Muscle of leg (tissue), 11 donors: Measurements from ENCODE around the gene PDXP. TPM values are rescaled to one million over a fixed set of nuclear protein-coding genes. Genes with fewer than 3 reads are reported as not detected.
"Not testable (repeated sequence)": the region's sequence is repeated elsewhere in the genome, so short reads cannot be mapped to it uniquely, and the experiment has no call there.

Experiments
- DNase-seq: peaks from one replicate; pipeline ENCODE4 v3.0.0; 2013
- H3K27ac ChIP-seq: one replicate; pipeline ENCODE4 v1.5.1; 2013; ENCODE audit warnings: mild to moderate bottlenecking, low read length, control low read depth
- H3K27me3 ChIP-seq: one replicate; pipeline ENCODE4 v1.6.1; 2013; ENCODE audit warnings: low read length; ENCODE audit not compliant: control insufficient read depth, insufficient read depth
- H3K36me3 ChIP-seq: one replicate; pipeline ENCODE4 v1.6.1; 2013; ENCODE audit warnings: low read length; ENCODE audit not compliant: control insufficient read depth, insufficient read depth
- H3K4me1 ChIP-seq: one replicate; pipeline ENCODE4 v1.6.1; 2013; ENCODE audit warnings: low read length; ENCODE audit not compliant: control insufficient read depth, insufficient read depth
- H3K4me3 ChIP-seq: one replicate; pipeline ENCODE4 v1.5.1; 2013; ENCODE audit warnings: low read length, control low read depth
- H3K9me3 ChIP-seq: replicated peaks from 2 replicates; pipeline ENCODE4 v1.6.1; 2013; ENCODE audit warnings: low read depth, low read length; ENCODE audit not compliant: control insufficient read depth
- WGBS: methylation state at CpG from one replicate; pipeline ENCODE4 v1.1.5; 2013; ENCODE audit warnings: missing lambda C conversion rate; ENCODE audit not compliant: insufficient coverage; 5-methylcytosine and 5-hydroxymethylcytosine counted together
- polyA plus RNA-seq, 8 donors: library from polyadenylated mRNA; unstranded; fragments of 120-200 nt; gene quantifications; one replicate each; pipeline versions ENCODE4 v1.2.1 to v1.2.3, GENCODE V29; 2013; ENCODE audit warnings: inconsistent platforms in 1 of 8, low replicate concordance in 1 of 8; ENCODE audit not compliant: insufficient read length in 8 of 8, insufficient read depth in 1 of 8
- total RNA-seq: library from RNA; stranded (reverse); fragments of 120-200 nt; gene quantifications from one replicate; pipeline ENCODE4 v1.2.4, GENCODE V29; 2013

PDXP gene
- total and polyA plus RNA-seq, 9 donors = 10.8 to 17.8 (median 15.3) TPM

DNA sequence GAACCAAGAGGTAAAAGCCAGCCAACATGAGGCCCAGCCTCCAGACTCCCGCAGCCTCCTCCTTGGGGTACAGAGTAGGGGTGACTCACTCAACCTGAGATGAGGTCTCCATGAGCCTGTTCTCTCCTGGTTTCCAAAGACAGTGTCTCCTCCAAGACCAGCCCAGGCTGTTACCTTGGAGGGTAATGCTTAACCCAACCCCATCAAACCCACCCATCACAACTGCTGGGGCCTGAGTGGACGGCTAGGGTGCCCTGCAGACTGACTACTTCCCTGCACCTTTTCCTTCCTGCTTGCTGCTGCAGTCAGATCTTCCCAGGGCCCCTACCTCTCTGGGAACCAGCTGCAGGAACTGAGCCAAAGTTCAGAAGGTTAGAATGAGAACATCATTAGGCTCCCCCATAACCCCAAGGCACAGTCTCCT lies 22.5 kb downstream of the PDXP start:
- Histone ChIP-seq H3K36me3 (peaks cover 30% of the 10 kb centered on the region), H3K4me1 (peaks cover 39% of the 10 kb centered on the region), H3K27ac (peak overlapping the region; percentile 15), H3K9me3 (no peaks in the 10 kb centered on the region), H3K27me3 (no peaks in the 10 kb centered on the region), H3K4me3 (no peak overlapping the region)
- DNase-seq = no peak
- WGBS = 11% methylated on average over 1 of the region's 2 CpGs

DNA sequence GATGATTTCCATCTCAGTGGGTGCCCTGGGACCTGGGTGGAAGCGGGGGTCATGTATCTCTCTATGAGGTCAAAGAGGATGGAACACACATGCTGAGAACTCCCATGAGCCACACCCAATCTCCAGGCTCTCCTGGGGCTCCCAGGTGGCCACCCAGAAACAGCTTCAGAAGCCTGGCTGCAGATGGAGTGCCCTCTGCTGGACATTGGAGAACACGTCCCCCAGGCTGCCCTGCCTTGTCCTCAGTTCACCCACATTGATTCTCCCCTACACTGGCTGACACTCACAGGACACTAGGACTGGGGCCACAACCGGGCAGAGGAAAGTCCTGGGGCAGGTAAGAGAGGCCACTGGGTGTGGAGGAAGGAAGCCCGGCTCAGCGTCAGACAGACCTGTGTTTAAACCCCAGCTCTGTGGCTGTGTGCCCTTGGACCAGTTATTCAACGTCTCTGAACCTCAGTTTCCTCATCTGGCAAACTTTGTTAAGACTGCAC lies 23.1 kb downstream of the PDXP start:
- Histone ChIP-seq H3K4me1 (peaks cover 33% of the 10 kb centered on the region), H3K36me3 (peaks cover 30% of the 10 kb centered on the region)

DNA sequence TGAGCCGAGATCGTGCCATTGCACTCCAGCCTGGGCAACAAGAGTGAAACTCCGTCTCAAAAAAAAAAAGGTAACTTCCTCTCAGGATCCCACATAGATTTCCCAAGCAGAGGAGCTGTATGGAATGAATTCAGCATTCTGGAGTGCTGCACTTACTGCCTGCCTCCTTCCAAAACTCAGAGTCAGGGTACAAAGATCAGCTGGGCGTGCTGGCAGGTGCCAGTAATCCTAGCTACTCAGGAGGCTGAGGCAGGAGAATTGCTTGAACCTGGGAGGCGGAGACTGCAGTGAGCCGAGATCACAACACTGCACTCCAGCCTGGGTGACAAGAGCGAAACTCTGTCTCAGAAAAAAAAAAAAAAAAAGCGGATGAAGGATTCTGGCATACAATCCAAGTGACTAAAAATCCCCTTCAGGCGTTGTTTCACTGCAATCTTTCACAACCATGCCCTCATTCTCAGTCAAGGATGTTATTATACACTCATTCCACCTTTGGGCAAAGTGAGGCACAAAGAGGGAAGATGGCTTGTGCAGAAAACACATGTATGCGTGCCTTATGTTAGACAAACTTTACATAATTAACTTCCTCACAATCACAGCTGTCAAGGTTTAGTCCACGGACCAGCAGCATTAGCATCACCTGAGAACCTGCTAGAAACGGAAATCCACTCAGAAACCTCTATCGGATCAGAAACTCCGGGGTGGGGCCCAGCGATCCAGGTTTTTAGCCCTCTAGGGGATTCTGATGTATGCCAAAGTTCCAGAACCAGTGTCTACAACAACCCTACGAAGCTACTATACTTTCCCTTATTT lies 26.5 kb downstream of the PDXP start:
- H3K4me3 ChIP-seq = no peak overlapping the region
- no peak for DNase-seq
- H3K9me3 ChIP-seq = no peaks in the 10 kb centered on the region
- WGBS = 79% methylated on average over 7 of the region's 16 CpGs
- no peak overlapping the region for H3K27ac ChIP-seq
- peaks cover 25% of the 10 kb centered on the region for H3K4me1 ChIP-seq
- peaks cover 24% of the 10 kb centered on the region for H3K36me3 ChIP-seq
- no peaks in the 10 kb centered on the region for H3K27me3 ChIP-seq

More for the DNA sequence above, 23.1 kb downstream of the PDXP start:
- Histone ChIP-seq H3K27ac (no peak overlapping the region), H3K27me3 (no peaks in the 10 kb centered on the region), H3K4me3 (no peak overlapping the region), H3K9me3 (no peaks in the 10 kb centered on the region)
- WGBS = 36% methylated on average over 3 of the region's 6 CpGs
- DNase-seq = peak; percentile 79

DNA sequence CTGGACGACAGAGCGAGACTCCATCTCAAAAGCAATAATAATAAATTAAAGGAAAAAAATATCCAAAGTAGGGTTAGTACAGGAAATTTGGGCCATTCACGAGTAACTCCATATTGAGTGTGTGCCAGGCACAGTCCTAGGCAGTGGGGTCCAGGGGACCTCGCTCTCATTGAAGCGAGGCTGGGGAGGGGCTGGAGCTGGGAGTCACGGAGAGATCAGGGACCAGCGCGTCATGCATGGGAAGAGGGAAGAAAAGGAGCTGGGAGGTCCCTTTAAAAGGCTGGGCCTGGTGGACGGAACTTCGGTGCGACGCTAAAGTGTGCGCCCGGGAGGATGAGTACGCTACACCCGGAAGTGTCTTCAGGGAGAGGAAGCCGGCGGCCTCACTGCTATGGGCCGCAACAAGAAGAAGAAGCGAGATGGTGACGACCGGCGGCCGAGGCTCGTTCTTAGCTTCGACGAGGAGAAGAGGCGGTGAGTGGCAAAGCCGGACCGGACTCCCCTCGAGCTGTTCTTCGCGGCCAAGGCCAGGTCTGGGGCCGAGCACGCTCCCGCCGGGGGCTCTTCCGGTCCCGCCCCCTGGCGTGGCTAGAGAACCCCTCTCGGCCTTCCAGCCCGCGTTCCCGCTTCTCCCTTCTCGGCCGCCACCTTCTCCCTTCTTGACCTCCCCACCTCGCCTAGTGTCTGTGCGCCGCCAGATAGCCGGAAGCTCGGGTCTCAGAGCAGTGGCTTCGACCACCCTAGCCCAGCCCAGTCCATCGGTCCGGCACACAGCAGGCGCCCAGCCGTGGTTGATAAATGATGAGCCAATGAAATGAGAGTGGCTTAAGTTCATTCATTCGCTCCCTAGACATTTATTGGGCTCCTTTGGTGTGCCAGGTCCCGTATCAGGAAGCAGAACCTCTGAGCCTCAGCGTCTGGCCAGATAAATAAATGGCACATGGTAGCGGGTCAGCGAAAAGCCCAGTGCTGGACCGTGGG lies 27.8 kb downstream of the PDXP start, which contains the start of gene NOL12:
NOL12 (plus strand) TSS at position 342 of the 981 bp plus-strand sequence; CDS start at position 392, 50 bp downstream.
- DNase-seq = peak; percentile 95
- H3K9me3 ChIP-seq = no peaks in the 10 kb centered on the region
- WGBS = under 1% methylated on average over 53 of the region's 62 CpGs
- H3K27me3 ChIP-seq = no peaks in the 10 kb centered on the region
- H3K36me3 ChIP-seq = peaks cover 27% of the 10 kb centered on the region
- peaks cover 16% of the 10 kb centered on the region for H3K4me1 ChIP-seq
- H3K4me3 ChIP-seq = peak within 1 kb of the TSS; percentile 82
- peak within 1 kb of the TSS; percentile 71 for H3K27ac ChIP-seq

DNA sequence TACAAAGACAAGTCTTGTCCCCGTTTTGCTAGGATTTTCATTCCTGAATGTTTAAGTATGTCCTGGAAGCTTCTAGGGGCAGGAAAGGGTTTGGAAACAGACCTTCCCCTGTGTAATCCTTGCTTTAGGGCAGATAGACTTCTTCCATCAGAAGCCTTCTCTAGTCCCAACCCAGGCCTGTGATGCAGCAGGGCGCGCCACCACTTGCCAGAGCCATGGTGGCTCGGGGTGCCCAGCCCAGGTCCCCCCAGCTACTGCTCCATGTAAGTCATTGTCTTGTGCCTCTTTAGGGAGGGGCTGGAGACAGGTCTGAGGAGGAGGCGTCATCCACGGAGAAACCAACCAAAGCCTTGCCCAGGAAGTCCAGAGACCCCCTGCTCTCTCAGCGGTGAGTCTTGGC lies 31.9 kb downstream of the PDXP start:
- H3K27ac ChIP-seq = no peak overlapping the region
- no peak overlapping the region for H3K4me3 ChIP-seq
- whole genome bisulfite sequencing = 100% methylated on average over 5 of the region's 7 CpGs
- H3K4me1 ChIP-seq = peaks cover 10% of the 10 kb centered on the region
- H3K36me3 ChIP-seq = peaks cover 56% of the 10 kb centered on the region
- H3K27me3 ChIP-seq = no peaks in the 10 kb centered on the region
- no peaks in the 10 kb centered on the region for H3K9me3 ChIP-seq
- no peak for DNase-seq

DNA sequence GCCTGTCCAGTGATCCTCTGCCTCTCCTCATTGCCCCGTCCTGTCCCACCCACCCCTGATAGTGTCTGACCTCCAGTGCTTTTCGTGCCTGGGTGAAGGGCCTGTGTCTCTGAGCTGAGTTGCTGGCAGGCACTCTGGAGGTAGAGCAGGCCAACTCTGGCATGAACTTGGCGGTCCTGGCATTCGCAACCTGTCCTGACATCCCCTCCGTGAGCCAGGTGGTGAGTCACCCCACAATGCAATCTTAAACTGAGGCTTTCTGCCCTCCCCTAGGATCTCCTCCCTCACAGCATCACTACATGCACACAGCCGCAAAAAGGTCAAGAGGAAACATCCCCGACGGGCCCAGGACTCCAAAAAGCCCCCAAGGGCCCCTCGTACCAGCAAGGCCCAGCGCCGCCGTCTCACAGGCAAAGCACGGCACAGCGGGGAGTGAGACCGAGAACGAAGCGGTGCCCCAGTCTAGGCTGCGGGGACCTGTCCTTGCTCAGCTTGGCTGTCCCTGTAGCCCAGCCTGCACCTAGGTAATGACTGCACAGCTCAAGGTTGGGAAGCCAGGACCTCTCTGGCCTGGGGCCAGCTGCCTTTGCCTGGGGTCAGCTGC lies 32.5 kb downstream of the PDXP start:
- Histone ChIP-seq H3K4me3 (no peak overlapping the region), H3K27me3 (no peaks in the 10 kb centered on the region), H3K4me1 (peaks cover 11% of the 10 kb centered on the region), H3K36me3 (peaks cover 56% of the 10 kb centered on the region), H3K27ac (no peak overlapping the region), H3K9me3 (no peaks in the 10 kb centered on the region)
- 90% methylated on average over 18 of the region's 18 CpGs for WGBS
- DNase-seq = no peak

DNA sequence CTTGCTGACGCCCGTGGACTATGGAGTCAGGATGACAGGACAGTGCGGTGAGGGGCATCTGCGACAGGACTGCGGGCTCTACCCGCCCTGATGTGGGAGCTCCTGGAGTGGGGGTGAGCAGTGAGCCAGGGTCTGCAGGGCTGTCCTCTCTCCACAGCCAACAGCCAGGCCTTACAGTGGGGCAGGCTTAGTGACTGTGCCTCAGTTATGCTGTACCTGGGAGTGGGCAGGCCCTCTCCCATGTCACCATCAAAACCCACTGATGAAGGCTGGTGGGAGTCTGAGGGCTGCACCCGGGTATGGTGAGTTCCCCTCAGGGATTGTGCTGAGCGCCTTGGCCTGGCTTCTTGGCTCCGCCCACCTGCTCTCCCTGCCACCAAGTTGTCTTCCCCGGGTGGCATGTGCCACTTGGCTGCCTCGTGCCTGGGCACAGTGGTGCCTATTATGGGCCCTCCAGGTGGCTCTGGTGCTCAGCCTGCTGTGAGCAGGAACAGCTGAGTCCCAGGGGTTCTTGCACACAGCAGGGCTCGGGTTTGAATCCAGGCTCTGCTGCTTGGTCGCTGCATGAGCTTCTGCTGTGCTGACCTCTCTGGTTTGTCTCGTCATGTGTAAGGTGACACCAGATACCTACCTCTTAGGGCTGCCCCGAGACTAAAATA lies 34.2 kb downstream of the PDXP start:
- no peak for DNase-seq
- H3K4me1 ChIP-seq = peaks cover 15% of the 10 kb centered on the region
- H3K27ac ChIP-seq = no peak overlapping the region
- WGBS = 82% methylated on average over 13 of the region's 15 CpGs
- no peaks in the 10 kb centered on the region for H3K9me3 ChIP-seq
- H3K36me3 ChIP-seq = peaks cover 56% of the 10 kb centered on the region
- H3K27me3 ChIP-seq = no peaks in the 10 kb centered on the region
- no peak overlapping the region for H3K4me3 ChIP-seq

DNA sequence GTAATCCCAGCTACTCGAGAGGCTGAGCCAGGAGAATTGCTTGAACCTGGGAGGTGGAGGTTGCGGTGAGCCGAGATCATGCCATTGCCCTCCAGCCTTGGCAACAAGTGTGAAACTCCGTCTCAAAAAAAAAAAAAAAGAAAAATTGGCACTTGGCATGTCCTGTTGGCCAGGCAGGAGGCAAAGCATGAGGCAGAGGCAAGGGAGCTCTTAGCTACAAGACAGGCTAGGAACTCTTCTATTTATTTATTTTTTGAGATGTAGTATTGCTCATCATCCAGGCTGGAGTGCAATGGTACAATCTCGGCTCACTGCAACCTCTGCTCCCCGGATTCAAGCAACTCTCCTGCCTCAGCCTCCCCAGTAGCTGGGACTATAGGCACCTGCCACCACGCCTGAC lies 35.6 kb downstream of the PDXP start:
- H3K9me3 ChIP-seq, DNase-seq, H3K4me3 ChIP-seq, H3K27me3 ChIP-seq, H3K27ac ChIP-seq: not testable (repeated sequence)
- peaks cover 15% of the 10 kb centered on the region for H3K4me1 ChIP-seq
- WGBS = 100% methylated on average over 3 of the region's 7 CpGs
- peaks cover 46% of the 10 kb centered on the region for H3K36me3 ChIP-seq

DNA sequence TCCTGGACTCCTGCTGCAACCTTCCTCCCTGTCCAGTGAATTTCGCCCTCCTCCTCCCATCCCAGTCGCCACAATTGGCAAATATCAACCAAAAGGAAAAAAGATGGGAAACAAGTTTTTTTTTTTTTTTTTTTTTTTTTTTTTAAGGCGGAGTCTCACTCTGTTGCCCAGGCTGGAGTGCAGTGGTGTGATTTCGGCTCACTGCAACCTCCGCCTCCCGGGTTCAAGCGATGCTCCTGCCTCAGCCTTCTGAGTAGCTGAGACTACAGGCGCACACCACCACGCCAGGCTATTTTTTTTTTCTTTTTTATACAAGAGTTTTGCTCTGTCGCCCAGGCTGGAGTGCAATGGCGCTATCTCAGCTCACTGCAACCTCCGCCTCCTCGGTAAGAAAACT lies 37.7 kb downstream of the PDXP start:
- not testable (repeated sequence) for H3K27ac ChIP-seq, H3K9me3 ChIP-seq, H3K27me3 ChIP-seq, DNase-seq
- Histone ChIP-seq H3K36me3 (peaks cover 29% of the 10 kb centered on the region), H3K4me1 (peaks cover 18% of the 10 kb centered on the region), H3K4me3 (peak overlapping the region; percentile 43)
- 6% methylated on average over 5 of the region's 13 CpGs for WGBS
